NB4 (cell line): Measurements from ENCODE around the gene KLHL2.
A peak's percentile ranks its signal among the peaks of the same experiment; 100 is the strongest.

ENCODE experiments used
- DNase-seq: peaks from one replicate; pipeline ENCODE4 v3.0.0; 2010; ENCODE audit warnings: low read depth
- H3K4me3 ChIP-seq: one replicate; pipeline ENCODE4 v1.5.1; 2011; ENCODE audit warnings: mild to moderate bottlenecking, low read depth, low read length, moderate library complexity
- MYC ChIP-seq: IDR thresholded peaks from 2 replicates; pipeline ENCODE4 v1.6.1; 2011; ENCODE audit warnings: low read depth, low read length
- POLR2A ChIP-seq: IDR thresholded peaks from 2 replicates; pipeline ENCODE4 v1.6.1; 2011; ENCODE audit warnings: mild to moderate bottlenecking; ENCODE audit not compliant: insufficient read length; ENCODE audit errors: extremely low read depth
- TF ChIP-seq, protein P1 (sequence below): IDR thresholded peaks from 2 replicates; pipeline ENCODE4 v1.6.1; 2011; ENCODE audit warnings: low read depth, low read length
- TF ChIP-seq, protein P2 (sequence below): IDR thresholded peaks from one replicate; pipeline ENCODE4 v1.5.1; 2012; ENCODE audit warnings: low read depth, low read length

Gene KLHL2

DNA sequence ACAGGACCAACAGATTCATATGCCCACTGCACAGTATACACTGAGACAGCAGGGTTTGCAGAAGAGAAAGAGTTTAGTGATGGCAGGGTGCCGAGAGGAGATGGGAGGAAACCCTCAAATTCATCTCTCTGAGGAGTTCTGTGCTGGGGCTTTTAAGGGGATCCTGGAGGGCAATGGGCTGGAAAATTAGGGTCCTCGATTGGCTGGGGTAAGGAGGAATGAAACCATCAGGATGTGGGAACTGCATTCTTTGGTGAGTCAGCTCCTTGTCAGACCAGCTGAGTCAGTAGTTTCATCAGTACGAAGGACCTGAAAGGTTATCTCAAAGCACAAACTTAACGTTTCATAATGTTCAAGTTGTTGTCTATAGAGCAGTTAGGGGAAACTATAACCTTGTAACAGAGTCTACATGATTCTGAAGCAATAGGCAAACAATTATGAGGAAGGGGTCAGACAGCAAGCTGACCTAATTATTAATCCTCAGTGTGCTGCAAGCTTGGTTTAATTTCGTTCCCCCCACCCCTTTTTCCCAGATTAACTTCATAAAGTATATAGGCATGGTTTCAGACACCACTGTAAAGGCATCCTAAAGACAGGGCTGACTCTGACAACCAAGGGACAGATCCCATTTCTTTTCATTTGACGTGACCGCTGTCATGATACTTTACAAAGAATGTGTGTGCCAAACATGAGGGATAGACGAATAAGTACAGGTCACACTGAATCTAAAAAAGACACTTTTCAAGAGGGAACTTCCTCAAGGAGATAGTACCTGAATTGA, 118.6 kb downstream of the KLHL2 start:
- H3K4me3 ChIP-seq, result peak overlapping the region; percentile 71
- TF ChIP-seq, protein P1, sequence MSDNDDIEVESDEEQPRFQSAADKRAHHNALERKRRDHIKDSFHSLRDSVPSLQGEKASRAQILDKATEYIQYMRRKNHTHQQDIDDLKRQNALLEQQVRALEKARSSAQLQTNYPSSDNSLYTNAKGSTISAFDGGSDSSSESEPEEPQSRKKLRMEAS, result no peak
- TF ChIP-seq MYC, result peak; percentile 26; the same call in 1 of the 2 replicates
- peak; percentile 84 for DNase-seq

DNA sequence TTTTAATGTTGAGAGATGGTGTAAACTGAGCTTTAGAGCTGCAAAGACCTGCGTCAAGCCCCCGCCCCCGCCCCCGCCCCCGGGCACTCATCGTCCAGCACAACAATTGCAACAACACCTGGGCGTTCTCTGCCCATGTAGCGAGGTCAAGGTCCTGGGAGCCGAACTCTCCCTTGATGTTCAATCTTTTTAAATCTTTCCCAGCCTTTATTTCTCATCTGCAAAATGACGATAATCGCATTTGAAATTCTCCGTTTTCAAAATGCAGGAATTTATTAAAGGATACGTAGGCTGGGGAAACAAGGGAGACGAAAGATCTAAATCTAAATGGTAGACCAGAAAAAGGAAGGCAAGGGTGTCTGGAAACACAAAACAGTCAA, 119.5 kb downstream of the KLHL2 start:
- peak overlapping the region; percentile 71 for H3K4me3 ChIP-seq
- DNase-seq, result peak; percentile 52
- TF ChIP-seq, protein P1, result no peak
- no peak for TF ChIP-seq POLR2A

DNA sequence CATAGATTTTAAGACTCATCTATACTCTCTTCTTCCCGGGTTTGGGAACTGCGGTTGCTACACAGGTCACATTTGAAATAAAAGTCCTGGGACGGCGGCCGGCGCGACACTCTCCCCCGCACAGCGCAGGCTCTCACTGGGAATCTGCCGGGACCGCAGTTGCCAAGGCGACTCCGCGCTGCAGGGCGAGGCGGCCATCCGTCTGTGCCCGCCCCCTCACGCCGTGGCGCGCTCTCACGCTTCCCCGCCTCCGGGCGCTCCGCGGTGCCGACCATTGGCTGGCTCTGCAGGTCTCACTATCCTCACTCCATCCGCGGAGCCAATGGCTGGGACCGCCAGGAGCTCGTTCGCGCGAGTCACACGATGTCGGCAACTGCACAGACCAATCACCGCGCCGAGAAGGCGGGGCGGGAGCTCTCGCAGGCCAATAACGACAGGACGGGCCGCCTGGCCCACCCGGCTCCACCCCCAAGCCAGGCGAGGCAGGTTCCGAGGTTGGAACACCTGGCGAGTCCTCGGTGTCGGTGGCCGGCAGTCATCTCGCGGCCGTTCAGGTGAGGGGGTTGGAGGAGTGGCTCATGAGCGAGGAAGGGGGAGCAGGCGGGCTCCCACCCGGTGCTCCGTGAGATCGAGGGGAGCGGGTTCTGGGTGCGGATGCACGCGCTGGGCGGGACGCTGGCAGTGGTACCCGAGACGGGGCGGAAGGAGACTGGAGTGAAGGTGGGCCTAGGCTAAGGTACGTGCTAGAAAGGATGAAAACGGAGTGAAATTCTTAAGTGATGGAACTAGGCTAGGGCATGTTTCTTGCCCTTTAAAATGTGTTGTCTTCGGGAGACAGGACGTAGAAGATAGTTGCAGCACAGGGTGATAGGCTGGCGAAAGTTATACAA, 120.1 kb downstream of the KLHL2 start, which contains the start of gene MSMO1:
TSS of gene MSMO1 (plus strand) at position 459 of the 890 bp plus-strand sequence. CDS start 5,702 bp downstream, outside the sequence.
- TF ChIP-seq MYC, result 0 out of 2 replicates have a peak, but pooled peaks have one; percentile 4
- peak; percentile 65 for TF ChIP-seq POLR2A
- TF ChIP-seq, protein P2, sequence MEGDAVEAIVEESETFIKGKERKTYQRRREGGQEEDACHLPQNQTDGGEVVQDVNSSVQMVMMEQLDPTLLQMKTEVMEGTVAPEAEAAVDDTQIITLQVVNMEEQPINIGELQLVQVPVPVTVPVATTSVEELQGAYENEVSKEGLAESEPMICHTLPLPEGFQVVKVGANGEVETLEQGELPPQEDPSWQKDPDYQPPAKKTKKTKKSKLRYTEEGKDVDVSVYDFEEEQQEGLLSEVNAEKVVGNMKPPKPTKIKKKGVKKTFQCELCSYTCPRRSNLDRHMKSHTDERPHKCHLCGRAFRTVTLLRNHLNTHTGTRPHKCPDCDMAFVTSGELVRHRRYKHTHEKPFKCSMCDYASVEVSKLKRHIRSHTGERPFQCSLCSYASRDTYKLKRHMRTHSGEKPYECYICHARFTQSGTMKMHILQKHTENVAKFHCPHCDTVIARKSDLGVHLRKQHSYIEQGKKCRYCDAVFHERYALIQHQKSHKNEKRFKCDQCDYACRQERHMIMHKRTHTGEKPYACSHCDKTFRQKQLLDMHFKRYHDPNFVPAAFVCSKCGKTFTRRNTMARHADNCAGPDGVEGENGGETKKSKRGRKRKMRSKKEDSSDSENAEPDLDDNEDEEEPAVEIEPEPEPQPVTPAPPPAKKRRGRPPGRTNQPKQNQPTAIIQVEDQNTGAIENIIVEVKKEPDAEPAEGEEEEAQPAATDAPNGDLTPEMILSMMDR, result no peak
- TF ChIP-seq, protein P1, result 0 out of 2 replicates have a peak, but pooled peaks have one; percentile 24
- peak; percentile 99 for DNase-seq

DNA sequence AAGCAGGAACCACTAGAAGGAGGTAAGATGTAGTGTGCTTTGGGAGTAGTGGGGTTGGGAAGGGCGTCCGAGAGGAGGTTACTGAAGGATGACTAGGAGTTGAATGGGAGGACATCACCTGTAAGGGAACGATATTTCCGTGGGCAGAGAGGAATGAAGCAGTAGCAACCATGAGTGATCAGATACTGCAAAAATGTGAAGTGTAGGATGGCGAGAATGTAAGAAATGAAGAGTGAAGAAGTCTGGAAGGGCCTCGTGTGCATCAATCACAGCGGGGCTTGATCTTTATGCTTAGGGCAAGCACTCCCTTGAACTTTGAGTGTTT, 120.7 kb downstream of the KLHL2 start:
- TF ChIP-seq MYC (no peak), POLR2A (no peak)
- TF ChIP-seq, protein P1, result no peak
- TF ChIP-seq, protein P2, result no peak
- DNase-seq, result no peak

More for the DNA sequence above, 120.1 kb downstream of the KLHL2 start, which contains the start of gene MSMO1:
- H3K4me3 ChIP-seq, result peak within 1 kb of the TSS; percentile 96

DNA sequence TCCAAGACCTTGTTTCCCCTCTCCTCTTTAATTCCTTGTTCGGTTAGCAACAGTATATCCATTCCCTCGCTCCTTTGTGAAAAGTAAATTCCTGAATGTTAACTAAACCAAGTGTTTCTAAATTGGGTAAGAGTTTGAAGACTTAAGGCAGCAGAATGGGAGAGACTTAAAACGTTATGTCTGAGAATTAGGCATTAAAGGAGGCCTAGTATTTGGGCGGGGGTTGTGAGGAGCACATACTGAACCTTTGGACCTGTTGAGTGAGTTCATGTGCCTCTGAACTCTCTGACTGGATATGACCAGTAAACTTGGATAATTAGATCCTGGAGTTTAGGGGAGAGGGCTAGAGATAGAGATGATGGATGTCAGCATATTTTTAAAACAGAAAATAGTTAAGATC, 121.3 kb downstream of the KLHL2 start:
- DNase-seq, result no peak
- TF ChIP-seq, protein P2, result no peak
- TF ChIP-seq MYC, result no peak
- TF ChIP-seq, protein P1, result no peak
- TF ChIP-seq POLR2A, result no peak
- H3K4me3 ChIP-seq, result peak overlapping the region; percentile 96

More for the DNA sequence above, 120.7 kb downstream of the KLHL2 start:
- peak overlapping the region; percentile 96 for H3K4me3 ChIP-seq

DNA sequence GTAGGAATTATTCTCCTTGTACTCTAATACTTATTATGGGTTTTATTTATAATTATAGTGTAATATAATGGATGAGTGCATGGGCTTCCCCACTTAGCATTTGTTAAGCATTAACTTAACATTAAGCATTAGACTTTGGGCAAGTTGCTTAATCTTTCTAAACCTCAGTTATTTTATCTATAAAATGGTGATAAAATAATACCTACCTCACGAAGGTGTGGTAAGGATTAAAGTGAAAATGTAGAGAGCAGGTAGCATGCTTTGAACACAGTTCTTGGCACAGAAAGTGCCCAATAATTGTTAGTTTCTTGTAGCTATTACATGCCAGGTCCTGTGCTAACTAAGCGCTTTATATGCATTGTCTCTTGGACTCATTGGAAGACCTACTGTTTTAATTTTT, 122.7 kb downstream of the KLHL2 start:
- TF ChIP-seq MYC (no peak), POLR2A (no peak)
- TF ChIP-seq, protein P1, result no peak
- TF ChIP-seq, protein P2, result no peak
- peak overlapping the region; percentile 96 for H3K4me3 ChIP-seq
- DNase-seq, result no peak
